Endothelial cell of umbilical vein (primary cell): ENCODE measurements around the gene OXER1. TPM values are rescaled to one million over a fixed set of nuclear protein-coding genes. Genes with fewer than 3 reads are reported as not detected.

Experiments
- BruUV-seq: library from RNA; stranded (reverse); fragments of 400-500 nt; replicated peaks from 2 replicates; lab custom pipeline; 2021; lab: Mats Ljungman, UMichigan
- CTCF ChIA-PET: fragments of 300-600, 350-600 bp; sonication (Branson Sonifier 250); formaldehyde crosslinking; loops from one replicate; lab custom pipeline; 2021; ENCODE audit warnings: antibody characterized with exemption, inconsistent platforms; lab: Charles Lee
- POLR2A ChIA-PET: fragments of 300-600, 350-600 bp; sonication (Branson Sonifier 250); formaldehyde crosslinking; loops from one replicate; lab custom pipeline; 2021; ENCODE audit warnings: antibody characterized with exemption, inconsistent platforms; lab: Charles Lee
- DNase-seq: peaks from one replicate; pipeline ENCODE4 v3.0.0-alpha.2; 2011; ENCODE audit warnings: low read depth, low spot score
- FAIRE-seq: peaks from 2 replicates; lab custom pipeline; 2011; peaks lifted over from hg19 to GRCh38; lab: Jason Lieb, UNC
- H2AFZ ChIP-seq: 2 replicates; pipeline ENCODE4 v1.6.0; 2012; ENCODE audit warnings: low read depth, low read length, control low read depth, inconsistent platforms
- H3K27ac ChIP-seq: 2 replicates; pipeline ENCODE4 v1.5.1; 2011; ENCODE audit warnings: low read depth, mild to moderate bottlenecking, control low read depth, low read length, moderate library complexity; ENCODE audit not compliant: insufficient read depth
- H3K27me3 ChIP-seq, 2 experiments: 2 replicates each; pipeline versions ENCODE4 v1.6.0 to v1.6.1; 2011; ENCODE audit warnings: low read length in 2 of 2, mixed read lengths in 1 of 2; ENCODE audit not compliant: control insufficient read depth in 2 of 2, insufficient read depth in 2 of 2
- H3K36me3 ChIP-seq, 2 experiments: 2 replicates in 1 of 2; 3 replicates in 1 of 2; pipeline ENCODE4 v1.5.1; 2011; ENCODE audit warnings: low read length in 2 of 2, mild to moderate bottlenecking in 1 of 2, moderate library complexity in 1 of 2; ENCODE audit not compliant: control insufficient read depth in 2 of 2, insufficient read depth in 2 of 2; ENCODE audit errors: extremely low read depth in 1 of 2
- H3K4me1 ChIP-seq: 3 replicates; pipeline ENCODE4 v1.5.1; 2011; ENCODE audit warnings: mild to moderate bottlenecking, low read length; ENCODE audit not compliant: control insufficient read depth, insufficient read depth; ENCODE audit errors: extremely low read depth
- H3K4me2 ChIP-seq: 2 replicates; pipeline ENCODE4 v1.6.1; 2011; ENCODE audit warnings: low read length, control low read depth, mixed read lengths; ENCODE audit not compliant: insufficient read depth
- H3K4me3 ChIP-seq, 3 experiments: fragments of 200-600 bp in 1 of 3; sonication (generic), shearing (Covaris generic) in 1 of 3; replicated peaks in 1 of 3; 2 replicates each; pipeline ENCODE4 v1.5.1; 2011 to 2016; ENCODE audit warnings: control low read depth in 3 of 3, low read length in 3 of 3, mild to moderate bottlenecking in 2 of 3, inconsistent platforms in 1 of 3, low read depth in 1 of 3, moderate library complexity in 1 of 3; ENCODE audit not compliant: insufficient read depth in 1 of 3
- H3K79me2 ChIP-seq: 2 replicates; pipeline ENCODE4 v1.6.0; 2012; ENCODE audit warnings: low read length, inconsistent platforms; ENCODE audit not compliant: control insufficient read depth, insufficient read depth
- H3K9ac ChIP-seq: replicated peaks from 2 replicates; pipeline ENCODE3; 2011; ENCODE audit warnings: low read length, control low read depth; ENCODE audit not compliant: insufficient read depth; ENCODE audit errors: extremely low read depth
- H3K9me1 ChIP-seq: replicated peaks from 3 replicates; pipeline ENCODE4 v1.6.0; 2011; ENCODE audit warnings: mild to moderate bottlenecking, low read length; ENCODE audit not compliant: control insufficient read depth, insufficient read depth; ENCODE audit errors: extremely low read depth
- H3K9me3 ChIP-seq: replicated peaks from 2 replicates; pipeline ENCODE4 v1.5.1; 2012; ENCODE audit warnings: low read length, inconsistent platforms; ENCODE audit not compliant: control insufficient read depth, insufficient read depth
- H4K20me1 ChIP-seq: replicated peaks from 2 replicates; pipeline ENCODE3; 2011; ENCODE audit warnings: mild to moderate bottlenecking, low read length; ENCODE audit not compliant: control insufficient read depth, insufficient read depth; ENCODE audit errors: extremely low read depth
- CTCF ChIP-seq, 2 donors: IDR thresholded peaks; 1 replicate in 1 of 2; 2 replicates in 1 of 2; pipeline ENCODE4 v1.5.1; 2011; ENCODE audit warnings: low read length in 2 of 2, mild to moderate bottlenecking in 2 of 2, moderate library complexity in 2 of 2, control low read depth in 1 of 2, inconsistent platforms in 1 of 2, low read depth in 1 of 2; ENCODE audit not compliant: insufficient read depth in 1 of 2; ENCODE audit errors: extremely low read depth in 1 of 2
- EZH2 ChIP-seq: IDR thresholded peaks from 2 replicates; pipeline ENCODE4 v1.6.1; 2012; ENCODE audit warnings: borderline replicate concordance, low read depth, mild to moderate bottlenecking, moderate library complexity, low read length, inconsistent platforms; ENCODE audit not compliant: severe bottlenecking
- FOS ChIP-seq: IDR thresholded peaks from 2 replicates; pipeline ENCODE4 v1.6.1; 2011; ENCODE audit warnings: mild to moderate bottlenecking, low read length, moderate library complexity, borderline replicate concordance; ENCODE audit not compliant: insufficient read depth
- GATA2 ChIP-seq: IDR thresholded peaks from 2 replicates; pipeline ENCODE4 v1.7.0; 2011; ENCODE audit warnings: low read depth, mild to moderate bottlenecking, moderate library complexity, mixed read lengths, low read length; ENCODE audit not compliant: insufficient read length, insufficient read depth
- JUN ChIP-seq: IDR thresholded peaks from 2 replicates; pipeline ENCODE4 v1.6.1; 2011; ENCODE audit warnings: borderline replicate concordance, low read depth; ENCODE audit not compliant: insufficient read length, insufficient read depth
- MAX ChIP-seq: IDR thresholded peaks from 2 replicates; pipeline ENCODE4 v1.6.1; 2011; ENCODE audit not compliant: insufficient read depth, insufficient read length
- MYC ChIP-seq: IDR thresholded peaks from one replicate; pipeline ENCODE4 v1.6.1; 2011; ENCODE audit warnings: mild to moderate bottlenecking, low read depth, low read length
- POLR2A ChIP-seq: IDR thresholded peaks from 2 replicates; pipeline ENCODE4 v1.6.1; 2012; ENCODE audit warnings: low read depth, mild to moderate bottlenecking, control low read depth, low read length
- POLR2AphosphoS5 ChIP-seq: IDR thresholded peaks from 2 replicates; pipeline ENCODE4 v1.6.1; 2012; ENCODE audit warnings: low read depth, mild to moderate bottlenecking, control low read depth, low read length, moderate library complexity; ENCODE audit not compliant: insufficient read depth
- dilution Hi-C: fragments of 300-500 bp; cut with MboI; formaldehyde crosslinking; loops from one replicate; pipeline ENCODE4 v1.15.0; 2019; ENCODE audit warnings: low sequenced_read_pairs; ENCODE audit not compliant: extremely low pct_ligation_motif_present
- intact Hi-C: fragments of 100-400 bp; cut with micrococcal nuclease; formaldehyde crosslinking; loops from one replicate; pipeline ENCODE4 v1.10.0; 2022
- polyA plus RNA-seq, 4 experiments: library from polyadenylated mRNA; depleted of rRNA in 3 of 4; stranded (reverse) in 3 of 4; unstranded in 1 of 4; fragments of >200 nt; gene quantifications; 2 replicates each; pipeline versions ENCODE4 v1.2.1 to v1.2.3, GENCODE V29; 2011 to 2012; ENCODE audit warnings: missing spikeins in 1 of 4
- total RNA-seq: library from RNA; stranded (reverse); gene quantifications from 2 replicates; pipeline ENCODE4 v1.2.3, GENCODE V29; 2021

OXER1 gene
- total and polyA plus RNA-seq, 2 donors (not counting 3 experiments of a cell fraction or from before 2014, with no cell fraction given) = 0.18 TPM

GRCh38 chr2:42797281-42797680, 33.3 kb upstream of the OXER1 start:
- POLR2A ChIA-PET = no interaction called here
- BruUV-seq = no TSS peak

More at GRCh38 chr2:42797281-42797680, 33.3 kb upstream of the OXER1 start:
- FAIRE-seq (no peak), DNase-seq (no peak)
- Histone ChIP-seq H3K4me1 (peaks cover 4% of the 10 kb centered on the region), H3K4me3 (no peak overlapping the region), H3K9me1 (no peaks in the 10 kb centered on the region), H3K9ac (no peak overlapping the region), H3K36me3 (no peaks in the 10 kb centered on the region), H3K79me2 (no peaks in the 10 kb centered on the region), H4K20me1 (no peaks in the 10 kb centered on the region), H2AFZ (no peak overlapping the region), H3K27ac (no peak overlapping the region), H3K27me3 (peaks cover 2 to 11% of the 10 kb centered on the region in 2 experiments), H3K9me3 (no peaks in the 10 kb centered on the region), H3K4me2 (no peak overlapping the region)
- dilution Hi-C loops (no loop called here), intact Hi-C loops (no loop called here)
- TF ChIP-seq POLR2A = no peak
- no peak for TF ChIP-seq MYC
- no peak for TF ChIP-seq GATA2
- no peak for TF ChIP-seq MAX
- TF ChIP-seq POLR2AphosphoS5 = no peak
- no peak for TF ChIP-seq JUN
- no peak for TF ChIP-seq FOS
- TF ChIP-seq CTCF (IDR thresholded peaks at IDR 0.05; ENCODE audit: extremely low read depth in 1 of 2, insufficient read depth in 1 of 2, low read depth in 1 of 2, low read length in 2 of 2) = no peak
- TF ChIP-seq EZH2 = no peak
- CTCF ChIA-PET = interaction anchor here (1.2 kb wide), 1 partner anchor 13 kb away, joined by 3 read pairs; no protein-coding TSS in a partner anchor
